Activated CD4-positive, CD25-positive, alpha-beta regulatory T cell treated with anti-CD3 and anti-CD28 coated beads, Interleukin-2, amount 50 U/mL, for 24 hours (primary cell): ENCODE measurements around the gene REXO4.
A peak's percentile ranks its signal among the peaks of the same experiment; 100 is the strongest.
"Not testable (repeated sequence)": the region's sequence is repeated elsewhere in the genome, so short reads cannot be mapped to it uniquely, and the experiment has no call there.

Experiments used
- ATAC-seq, 2 donors: fragments of 150-1000 bp; cut with Tn5 transposase; one replicate each; pipeline ENCODE4 v1.10.0; 2021; ENCODE audit warnings: mild to moderate bottlenecking in 1 of 2, moderate library complexity in 1 of 2

REXO4 gene

DNA sequence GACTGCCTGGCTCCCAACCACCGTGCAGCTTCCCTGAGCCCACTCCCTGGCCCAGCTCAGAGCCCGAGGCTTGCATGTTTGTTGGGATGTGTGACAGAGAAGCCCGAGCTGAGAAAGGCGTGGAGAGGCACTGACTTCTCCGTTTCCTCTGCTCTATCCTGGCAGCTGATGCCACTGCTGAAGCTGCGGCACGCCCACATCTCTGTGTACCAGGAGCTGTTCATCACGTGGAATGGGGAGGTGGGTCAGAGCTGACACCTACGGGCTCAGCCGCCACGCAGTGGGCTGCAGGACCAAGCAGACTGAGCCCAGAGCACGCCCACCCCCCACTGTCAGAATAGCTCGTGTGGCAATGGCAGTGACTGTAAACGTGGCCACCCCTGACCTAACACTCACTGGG lies 32.4 kb downstream of the REXO4 start:
- ATAC-seq = no peak

DNA sequence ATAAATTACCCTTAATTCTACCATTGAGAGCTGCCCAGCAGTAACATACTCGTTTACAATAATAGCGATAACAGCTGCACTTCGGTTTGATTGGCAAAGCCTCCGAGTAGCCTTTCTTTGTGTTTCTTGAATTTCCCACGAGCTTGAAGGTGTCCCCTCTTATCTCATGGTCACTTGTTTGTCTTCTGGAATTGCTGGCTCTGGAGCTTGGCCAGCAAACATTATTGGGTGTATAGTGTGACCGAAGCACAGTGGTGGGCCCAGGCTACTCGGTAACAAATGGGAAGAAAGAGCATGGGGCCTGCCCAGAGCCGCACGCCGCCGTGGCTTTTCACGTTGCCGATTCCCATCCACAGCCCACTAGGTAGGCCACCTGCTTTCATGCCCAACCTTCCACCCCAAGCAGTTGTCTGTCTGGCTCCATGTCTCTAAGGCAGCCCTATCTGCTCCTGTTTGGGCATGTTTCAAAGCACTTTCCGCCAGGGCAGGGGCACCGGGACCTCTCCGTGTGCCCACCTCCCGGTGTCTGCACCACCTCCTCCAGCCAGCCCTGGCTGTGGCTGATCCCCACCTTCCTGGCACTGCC lies 33.0 kb downstream of the REXO4 start:
- ATAC-seq = no peak

DNA sequence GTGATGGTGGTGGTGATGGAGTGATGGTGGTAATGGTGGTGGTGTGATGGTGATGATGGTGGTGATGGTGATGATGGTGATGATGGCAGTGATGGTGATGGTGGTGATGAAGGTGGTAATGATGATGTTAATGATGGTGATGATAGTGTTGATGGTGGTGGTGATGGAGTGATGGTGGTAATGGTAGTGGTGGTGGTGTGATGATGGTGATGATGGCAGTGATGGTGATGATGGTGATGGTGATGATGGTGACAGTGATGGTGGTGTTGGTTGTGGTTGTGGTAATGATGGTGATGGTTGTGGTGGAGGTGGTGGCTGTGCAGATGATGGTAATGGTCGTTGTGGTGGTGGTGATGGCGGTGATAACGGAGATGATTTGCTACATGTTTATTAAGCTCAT lies 34.4 kb downstream of the REXO4 start:
- ATAC-seq = no peak

DNA sequence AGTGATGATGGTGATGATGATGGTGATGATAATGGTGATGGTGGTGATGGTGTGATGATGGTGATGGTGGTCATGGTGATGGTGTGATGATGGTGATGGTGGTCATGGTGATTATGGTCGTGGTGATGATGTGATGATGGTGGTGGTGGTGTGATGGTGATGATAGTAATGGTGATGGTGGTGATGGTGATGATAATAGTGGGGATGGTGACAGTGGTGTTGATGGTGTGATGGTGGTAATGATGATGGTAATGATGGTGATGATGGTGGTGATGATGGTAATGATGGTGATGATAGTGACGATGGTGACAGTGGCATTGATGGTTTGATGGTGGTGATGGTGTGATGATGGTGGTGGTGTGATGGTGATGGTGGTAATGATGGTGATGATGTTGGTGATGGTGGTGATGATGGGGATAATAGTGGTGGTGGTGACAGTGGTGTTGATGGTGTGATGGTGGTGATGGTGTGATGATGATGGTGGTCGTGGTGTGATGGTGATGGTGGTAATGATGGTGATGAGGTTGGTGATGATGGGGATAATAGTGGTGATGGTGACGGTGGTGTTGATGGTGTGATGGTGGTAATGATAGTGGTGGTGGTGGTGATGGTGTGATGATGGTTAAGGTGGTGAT lies 35.2 kb downstream of the REXO4 start:
- no peak for ATAC-seq

DNA sequence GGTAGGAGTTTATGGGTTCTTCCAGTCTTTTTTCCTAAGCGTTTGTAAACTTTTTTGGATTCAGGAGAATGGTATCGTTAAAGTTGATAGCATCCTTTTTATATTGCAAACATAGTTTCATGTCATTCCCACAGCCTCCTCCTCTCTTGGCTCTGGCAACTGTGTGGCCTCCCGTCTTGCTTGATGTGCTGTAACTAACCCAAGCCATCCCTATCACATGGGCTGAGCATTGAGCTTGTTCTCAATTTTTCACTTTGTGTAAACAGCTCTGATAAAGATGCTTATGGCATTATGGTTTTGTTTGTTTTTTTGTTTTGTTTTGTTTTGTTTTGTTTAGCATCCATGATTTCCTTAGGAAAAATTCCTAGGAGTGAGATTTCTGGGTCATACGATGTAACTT lies 37.1 kb downstream of the REXO4 start:
- no peak for ATAC-seq

DNA sequence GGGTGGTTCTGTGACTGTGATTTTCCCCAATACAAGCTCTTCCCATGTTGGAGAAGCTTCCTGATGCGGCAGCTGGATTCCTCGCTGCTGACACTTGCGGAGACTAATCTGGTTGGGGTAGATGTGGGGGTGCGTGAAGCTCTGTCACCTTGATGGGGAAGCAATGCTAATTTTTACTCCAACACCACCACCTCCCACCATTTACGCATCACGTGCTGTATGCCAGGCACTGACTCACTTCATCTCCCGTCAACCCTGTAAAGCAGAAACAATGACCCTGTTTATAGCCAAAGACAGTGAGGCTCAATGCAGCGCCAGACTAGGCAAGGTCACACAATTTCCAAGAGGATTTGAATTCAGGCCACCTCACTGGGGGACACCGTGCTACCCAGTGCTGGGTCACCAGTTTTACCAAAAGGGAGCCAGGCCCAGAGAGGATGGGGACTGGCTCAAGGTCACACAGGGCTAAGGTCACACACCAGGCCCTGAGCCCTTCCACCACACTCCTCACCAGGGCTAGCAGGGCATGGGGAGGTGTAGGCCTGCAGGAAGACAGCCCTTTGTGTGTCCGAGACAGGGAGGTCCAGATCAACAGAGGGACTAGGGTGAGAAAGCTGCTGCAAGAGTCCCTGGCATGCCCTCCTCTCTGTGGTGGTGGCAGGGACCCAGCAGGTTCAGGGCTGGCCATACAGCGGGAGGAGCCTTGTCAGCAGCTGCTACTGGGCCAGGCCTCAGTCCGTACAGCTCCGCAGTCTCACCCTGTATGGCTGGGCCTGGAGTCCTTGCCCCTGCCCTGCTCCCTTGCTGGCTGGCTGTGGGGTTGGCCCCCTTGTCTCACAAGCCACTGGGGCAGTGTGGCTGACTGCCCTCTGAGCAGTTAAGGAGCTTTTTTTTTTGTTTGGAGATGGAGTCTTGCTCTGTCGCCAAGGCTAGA lies 38.4 kb downstream of the REXO4 start:
- ATAC-seq = no peak

DNA sequence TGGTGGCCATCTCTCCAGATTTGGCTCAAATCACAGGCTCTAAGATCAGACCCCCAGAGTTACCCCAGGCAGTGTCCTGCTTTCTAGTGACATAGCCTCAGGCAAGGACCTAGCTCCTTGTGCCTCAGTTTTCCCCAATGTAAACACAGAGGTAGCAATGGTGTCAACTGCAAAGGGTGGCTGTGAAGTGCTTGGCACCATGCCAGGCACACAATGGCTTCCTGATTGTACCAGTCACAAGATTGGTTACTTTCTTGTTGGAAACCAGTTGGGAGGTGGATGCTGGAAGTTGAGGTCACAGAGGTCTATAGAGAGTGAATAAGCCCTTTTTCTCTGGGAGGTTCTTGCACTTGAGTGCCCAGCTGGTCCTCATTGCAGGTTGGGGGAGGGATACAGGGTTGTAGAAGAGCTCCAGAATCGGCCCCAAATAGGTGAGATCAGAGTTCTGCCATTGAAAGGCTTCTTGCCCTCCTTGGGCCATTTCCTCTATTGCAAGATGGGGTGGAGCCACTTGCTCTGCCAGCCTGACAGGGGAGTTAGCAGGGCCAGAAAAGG lies 39.3 kb downstream of the REXO4 start:
- no peak for ATAC-seq

DNA sequence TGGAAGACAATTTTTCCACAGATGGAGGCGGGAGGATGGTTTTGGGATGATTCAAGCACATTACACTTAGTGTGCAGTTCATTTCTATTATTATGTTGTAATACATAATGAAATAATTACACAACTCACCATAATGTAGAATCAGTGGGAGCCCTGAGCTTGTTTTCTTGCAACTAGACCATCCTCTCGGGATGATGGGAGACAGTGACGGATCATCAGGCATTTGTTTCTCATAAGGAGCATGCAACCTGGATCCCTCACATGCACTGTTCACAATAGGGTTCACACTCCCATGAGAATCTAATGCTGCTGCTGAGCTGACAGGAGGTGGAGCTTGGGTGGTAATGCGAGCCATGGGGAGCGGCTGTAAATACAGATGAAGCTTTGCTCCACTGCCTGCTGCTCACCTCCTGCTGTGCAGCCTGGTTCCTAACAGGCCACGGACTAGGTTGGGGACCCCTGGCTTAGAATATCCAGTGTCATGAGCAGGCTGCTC lies 40.0 kb downstream of the REXO4 start:
- ATAC-seq = no peak

DNA sequence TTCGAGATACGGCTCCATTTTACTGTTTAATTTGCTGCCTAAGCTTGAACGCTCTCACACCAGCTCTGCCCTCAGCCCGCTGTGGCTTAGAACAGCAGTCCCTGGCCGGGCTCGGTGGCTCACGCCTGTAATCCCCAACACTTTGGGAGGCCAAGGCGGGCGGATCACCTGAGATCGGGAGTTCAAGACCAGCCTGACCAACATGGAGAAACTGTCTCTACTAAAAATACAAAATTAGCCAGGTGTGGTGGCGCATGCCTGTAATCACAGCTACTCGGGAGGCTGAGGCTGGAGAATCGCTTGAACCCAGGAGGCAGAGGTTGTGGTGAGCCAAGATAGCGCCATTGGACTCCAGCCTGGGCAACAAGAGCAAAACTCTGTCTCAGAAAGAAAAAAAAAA lies 40.5 kb downstream of the REXO4 start:
- not testable (repeated sequence) for ATAC-seq

DNA sequence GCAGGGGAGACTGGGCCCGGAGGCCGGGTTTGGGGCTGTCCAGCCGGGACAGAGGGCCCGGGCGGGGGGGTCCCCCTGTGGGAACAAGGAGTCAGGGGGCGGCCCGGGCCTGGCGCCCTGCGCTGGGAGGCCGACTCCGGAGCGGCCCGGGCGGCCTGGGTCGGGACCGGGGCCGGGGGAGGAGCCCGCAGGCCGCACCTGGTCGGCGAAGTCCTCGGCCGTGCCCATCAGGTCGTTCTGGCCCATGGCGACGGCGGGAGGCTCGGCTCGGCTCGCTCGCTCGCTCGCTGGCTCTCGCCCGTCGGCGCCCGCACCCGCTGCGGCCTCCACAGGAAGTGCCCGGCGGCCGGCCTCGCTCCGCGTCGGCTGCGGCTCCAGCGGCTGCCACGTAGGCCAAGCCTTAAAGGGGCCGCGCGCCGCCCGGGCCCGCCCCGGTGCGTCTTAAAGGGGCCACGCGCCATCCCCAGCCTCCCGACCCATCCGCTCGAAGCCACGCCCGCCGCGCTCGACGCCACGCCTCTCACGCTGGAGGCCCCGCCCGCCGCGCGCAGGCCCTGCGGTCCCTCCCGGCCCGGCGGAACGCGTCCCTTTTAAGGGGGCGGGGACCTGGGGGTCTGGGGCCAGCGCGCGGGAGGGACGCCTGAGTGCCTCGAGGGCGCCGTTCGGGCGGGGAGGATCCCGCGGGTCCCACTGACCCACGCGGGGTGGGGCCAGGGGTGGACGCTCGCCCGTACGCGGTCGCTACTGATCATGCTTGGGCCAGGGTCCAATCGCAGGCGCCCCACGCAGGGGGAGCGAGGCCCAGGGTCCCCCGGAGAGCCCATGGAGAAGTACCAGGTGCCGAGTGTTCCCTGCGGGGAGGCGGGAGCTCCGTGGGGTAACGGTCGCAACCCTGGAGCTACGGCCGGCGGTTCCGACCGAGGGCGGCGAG lies 41.8 kb downstream of the REXO4 start, which contains the start of the genes STKLD1 and SURF4:
Gene STKLD1, plus strand, starts transcription at position 643 of the 931 bp plus-strand sequence. Its CDS starts 108 bp downstream, at position 751.
Gene SURF4, minus strand, starts transcription at position 337 of the 931 bp plus-strand sequence. Its CDS starts 91 bp downstream, at position 246.
- ATAC-seq = peak; percentile 75 to 80

DNA sequence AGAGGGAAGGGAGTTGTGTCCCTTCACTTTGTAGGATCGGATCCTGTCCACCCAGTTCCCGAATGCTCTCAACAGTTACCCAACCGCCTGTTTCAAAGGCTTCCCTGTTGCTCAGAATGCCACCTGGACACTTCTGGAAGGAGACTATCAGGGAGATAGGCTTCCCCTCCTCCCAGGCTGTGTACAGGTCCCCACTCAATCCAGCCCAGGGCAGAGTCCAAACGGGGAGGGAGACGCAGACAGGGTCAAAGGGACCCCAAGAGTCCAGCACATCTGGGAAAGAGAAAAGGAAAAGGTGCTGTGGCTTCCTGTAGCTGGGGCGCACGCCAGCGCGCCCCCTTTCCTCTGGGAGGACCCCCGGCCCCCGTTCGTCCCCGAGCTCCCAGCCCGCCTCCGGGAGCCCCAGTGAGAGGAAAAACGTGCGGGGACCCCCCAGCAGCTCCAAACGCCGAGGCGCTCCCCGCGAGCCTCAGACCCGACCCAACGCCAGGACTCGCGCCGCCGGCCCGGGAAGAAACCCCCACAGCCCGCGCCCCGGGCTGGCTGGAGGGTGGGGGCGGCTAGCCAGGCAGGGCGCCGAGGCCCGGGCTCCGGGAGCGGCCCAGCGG lies 42.6 kb downstream of the REXO4 start:
- no peak for ATAC-seq

DNA sequence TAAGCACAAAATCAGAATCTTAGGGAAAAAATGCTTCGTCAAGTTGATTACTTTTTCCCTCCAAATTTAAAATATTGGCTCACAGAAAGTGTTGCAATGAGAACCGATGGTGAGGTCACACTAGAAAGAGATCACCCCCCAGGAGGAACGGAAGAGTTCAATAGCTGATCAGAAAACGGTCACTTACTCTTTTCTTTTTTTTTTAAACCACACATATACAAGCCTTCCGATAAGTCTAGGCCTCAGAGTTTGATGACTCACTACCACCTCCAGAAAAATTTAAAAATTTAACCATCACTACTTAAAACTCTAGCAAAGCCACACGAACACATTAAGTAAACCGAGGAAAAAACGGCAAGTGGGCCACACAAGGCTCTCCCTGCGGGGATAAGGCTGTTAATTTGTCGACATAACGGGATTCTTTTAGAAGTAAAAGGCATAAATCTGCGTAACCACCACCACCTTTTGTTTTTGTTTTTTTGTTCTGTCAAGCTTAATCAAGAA lies 43.1 kb downstream of the REXO4 start:
- peak; percentile 9 to 14 for ATAC-seq

DNA sequence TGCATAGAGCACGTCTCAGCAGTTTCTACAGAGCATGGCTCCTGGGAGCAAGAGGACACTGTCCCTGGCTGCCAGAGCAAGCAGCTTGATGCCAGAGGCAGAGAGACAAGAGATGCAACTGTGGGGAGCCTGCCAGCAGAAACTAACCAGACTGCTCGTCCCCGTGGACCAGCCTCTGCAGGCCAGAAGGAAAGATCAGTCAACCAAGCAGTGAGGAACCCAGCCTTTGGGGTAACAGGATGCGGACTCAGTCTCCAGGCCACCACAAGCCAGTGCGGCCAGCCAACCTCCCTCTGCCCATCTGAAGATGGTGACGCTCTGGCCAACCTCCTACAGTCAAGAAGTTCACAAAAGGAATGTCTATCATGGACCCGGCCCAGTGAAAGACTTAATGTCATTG lies 45.7 kb downstream of the REXO4 start:
- ATAC-seq = no peak

DNA sequence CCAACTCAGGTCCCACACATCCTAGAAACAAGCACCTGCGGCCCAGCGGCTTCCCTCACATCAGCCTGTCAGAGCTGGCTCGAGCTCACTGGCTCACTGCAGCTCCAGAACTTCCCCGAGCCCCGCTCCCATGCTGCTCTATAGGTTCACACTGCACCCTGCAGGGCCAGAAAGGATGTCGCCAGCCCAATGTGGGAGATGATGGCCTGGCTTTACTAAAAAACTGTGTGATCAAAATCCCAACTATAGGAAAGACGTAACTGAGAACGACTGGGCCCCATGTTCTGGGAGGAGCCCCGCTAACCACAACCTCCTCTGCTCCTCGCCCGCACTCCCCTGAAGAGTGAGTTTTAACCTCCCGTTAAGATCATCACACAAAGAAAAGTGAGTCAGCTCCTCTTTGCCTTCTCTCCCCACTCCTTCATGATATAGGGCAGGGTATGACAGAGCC lies 46.5 kb downstream of the REXO4 start:
- ATAC-seq = peak; percentile 77 to 78

DNA sequence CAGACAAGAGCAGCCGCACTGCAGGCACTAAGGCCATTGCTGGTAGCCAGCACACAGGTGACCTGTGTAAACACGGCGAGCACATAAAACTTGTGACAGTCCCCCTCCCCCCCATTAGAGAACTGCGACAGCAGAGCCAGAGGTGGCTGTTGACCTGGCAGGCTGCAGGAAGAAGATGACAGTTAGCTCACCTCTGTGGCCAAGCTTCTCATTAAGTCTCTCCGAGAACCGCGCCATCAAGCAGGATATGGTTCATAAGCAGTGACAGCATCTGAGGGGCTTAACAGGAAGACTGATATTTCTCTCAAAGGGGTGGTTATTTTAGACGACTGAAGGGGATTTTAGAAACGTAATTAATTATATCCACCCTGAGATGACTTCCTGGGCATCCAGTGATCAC lies 47.1 kb downstream of the REXO4 start:
- ATAC-seq = peak; percentile 24 to 33

DNA sequence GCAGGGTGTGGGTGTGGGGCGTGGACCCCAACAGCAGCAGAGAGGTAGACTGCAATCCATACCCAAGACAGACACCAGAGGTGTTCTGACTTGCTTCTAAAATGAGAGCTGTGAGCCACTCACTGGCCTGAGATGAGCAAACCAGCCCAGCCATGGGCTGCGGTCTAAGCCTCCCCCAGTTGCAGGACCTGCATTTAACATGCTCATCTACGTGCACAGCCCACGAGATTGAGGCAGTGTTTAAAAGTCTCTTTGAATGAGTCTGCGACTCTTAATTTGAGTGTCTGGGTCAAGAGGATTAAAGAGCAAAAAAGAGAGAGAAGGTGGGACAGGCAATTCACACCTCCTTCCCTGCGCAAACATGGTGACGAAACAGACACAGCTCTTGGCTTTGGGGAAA lies 47.9 kb downstream of the REXO4 start:
- ATAC-seq = peak; percentile 21 to 46

DNA sequence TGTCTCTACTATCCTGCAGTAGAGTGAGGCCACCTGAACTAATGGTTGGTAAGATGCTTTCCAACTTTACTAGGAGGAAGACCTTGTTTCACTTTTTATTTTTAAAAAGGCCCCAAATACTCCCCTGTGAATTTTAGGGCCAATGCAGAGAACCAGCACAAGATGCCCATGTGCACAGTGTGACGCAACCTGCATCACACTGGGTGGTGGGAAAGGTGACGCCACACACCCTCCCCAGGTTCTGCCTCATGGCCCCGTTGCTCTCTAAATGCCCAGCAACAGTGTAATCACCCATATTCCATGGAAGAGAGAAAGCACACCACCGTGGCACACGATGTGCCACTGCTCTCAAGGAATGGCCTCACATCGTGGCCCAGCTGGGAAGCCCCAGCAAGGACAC lies 48.4 kb downstream of the REXO4 start:
- ATAC-seq = no peak

DNA sequence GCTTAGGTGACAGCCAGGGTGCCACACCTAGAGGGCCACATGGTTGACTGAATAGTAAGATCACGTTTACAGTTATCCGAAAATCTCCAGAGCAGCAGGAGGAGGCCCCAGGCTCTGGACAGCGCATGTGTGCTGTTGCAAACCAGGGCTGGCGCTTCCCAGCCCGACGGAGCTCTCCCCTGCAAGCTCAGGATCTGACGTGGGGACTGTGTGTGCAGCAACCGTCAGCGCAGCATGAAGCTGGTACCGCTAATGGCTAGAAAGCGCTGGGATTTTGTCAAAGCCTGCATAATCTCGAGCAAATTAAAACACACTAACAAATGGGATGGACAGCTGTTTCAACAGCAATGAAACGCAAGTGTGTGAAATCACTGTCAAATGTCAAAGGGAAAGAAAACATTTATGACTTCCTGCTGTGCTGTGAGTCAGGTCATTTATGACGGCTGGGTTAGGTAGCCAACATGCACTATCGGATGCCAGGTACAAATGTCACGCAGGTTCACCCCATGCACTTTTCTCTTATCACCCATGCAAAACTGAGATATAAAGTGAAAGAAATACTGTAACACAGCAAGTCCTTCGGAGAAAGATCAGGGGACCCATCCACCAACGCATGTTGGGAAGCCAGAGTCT lies 49.4 kb downstream of the REXO4 start:
- ATAC-seq = no peak

DNA sequence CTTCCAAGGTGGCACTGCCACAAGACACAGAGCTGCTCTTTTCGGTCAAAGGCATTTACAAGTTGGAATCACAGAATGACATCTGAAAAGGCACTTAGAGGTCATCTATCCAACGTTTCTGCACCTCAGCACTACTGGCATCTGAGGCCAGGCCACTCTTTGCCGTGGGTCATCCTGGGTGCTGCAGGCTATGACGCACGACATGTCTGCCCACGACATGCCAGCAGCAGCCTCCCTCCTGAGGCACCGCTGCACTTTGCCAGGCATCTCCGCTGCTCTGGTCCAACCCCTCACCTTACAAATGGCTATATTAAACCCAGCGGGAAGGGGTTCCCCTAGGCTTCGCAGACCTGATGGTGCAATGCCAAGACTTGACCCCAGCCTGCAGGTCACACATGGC lies 50.0 kb downstream of the REXO4 start:
- no peak for ATAC-seq

DNA sequence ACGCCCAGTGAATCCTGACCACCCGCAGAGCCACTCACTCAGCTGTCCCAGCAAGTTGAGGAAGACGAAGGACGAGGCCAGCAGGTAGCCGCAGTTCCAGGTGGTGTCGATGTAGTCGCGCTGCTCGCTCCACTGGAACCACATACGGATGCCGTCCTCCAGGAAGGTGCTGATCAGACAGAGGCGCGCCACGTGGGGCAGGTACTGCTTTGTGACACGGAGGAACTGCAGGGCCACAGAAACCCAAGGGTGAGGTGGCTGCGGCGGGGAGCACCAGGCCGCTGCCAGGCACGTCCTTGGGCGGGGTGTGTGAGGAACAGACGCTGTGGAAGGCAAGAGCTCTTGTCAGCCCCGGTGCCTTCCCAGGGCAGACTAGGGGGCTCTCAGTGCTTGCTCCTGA lies 50.6 kb downstream of the REXO4 start:
- ATAC-seq = no peak

DNA sequence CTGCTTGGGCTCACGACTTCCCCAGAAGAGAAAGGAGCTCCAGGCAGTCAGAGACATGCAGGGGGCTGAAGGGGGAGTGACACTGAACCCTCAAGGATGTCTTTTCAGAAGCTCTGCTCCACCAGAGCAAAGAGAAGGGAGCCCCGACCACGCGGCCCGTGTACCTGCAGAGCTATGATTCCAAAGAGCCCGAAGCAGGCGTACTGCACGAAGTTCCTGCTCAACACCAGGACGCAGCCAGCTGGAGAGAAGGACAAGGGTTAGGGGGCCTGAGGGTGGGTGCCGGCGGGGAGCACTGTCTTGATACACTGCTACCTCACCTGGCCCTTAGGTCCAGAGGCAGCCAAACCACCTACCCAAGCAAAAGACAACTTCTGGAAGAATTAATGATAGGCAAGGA lies 51.4 kb downstream of the REXO4 start:
- no peak for ATAC-seq
